ENCODE measurements around the gene FOXD4L1.
"Not testable (repeated sequence)": the region's sequence is repeated elsewhere in the genome, so short reads cannot be mapped to it uniquely, and the experiment has no call there.

DNA sequence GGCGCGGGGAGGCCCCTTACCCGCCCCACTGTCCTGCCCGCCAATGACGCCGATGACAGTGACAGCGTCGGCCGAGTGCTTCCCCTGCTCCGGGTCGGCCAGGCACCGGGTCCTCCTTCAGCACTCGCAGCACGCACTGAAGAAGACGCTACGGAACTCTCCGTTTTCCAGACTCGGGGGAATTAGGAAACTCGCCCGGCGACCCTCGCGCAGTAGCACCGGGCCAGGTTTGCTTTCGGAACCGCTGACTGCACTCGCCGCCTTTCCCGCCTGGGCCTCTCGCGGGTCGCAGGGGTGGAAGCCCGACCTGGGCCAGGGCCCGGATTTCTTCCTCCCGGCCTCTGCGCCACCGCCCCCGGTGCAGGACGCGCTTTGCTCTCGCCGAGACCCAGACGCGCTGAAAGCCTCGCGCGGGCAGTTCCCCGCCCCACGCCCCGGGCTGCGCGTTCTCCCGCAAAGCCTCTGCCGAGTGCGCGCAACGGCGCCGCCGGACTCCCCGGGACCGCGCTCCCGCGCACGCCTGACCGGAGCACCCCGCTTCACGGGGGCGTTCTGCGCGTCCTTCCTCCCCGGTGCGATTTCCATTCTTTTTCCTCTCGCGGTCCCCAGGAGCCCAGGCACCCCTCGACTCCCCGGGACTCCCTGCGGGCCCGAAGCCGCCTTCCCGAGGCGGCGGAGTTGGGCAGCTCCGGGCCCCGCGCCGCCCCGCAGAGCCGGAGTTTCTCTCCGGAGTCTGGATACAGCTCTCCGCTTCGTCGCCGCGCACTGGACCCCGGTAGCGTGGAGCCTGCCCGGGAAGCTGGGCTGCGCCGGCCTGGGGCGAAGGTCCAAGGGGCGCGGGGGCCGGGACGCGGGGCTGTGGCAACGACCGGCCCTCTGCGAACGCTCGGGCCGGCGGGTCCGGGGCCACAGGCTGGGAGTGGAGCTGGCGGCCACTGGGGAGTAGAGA, 4.9 kb downstream of the FOXD4L1 start:
- not testable (repeated sequence) for TF ChIP-seq CTCF, POLR2A (IDR thresholded peaks at IDR 0.05)

Measured in right lobe of liver (tissue), 4 donors.